HCT116 (cell line): Measurements from ENCODE around the gene MAPKAP1. TPM values are rescaled to one million over a fixed set of nuclear protein-coding genes. Genes with fewer than 3 reads are reported as not detected.
A peak's percentile ranks its signal among the peaks of the same experiment; 100 is the strongest.

Source experiments
- ATAC-seq: fragments of 200-7000 bp; cut with Tn5 transposase; 2 replicates; pipeline ENCODE4 v1.9.1; 2020; ENCODE audit warnings: mild to moderate bottlenecking, moderate library complexity
- BruUV-seq: library from RNA; stranded (reverse); fragments of 400-500 nt; replicated peaks from 2 replicates; lab custom pipeline; 2021; lab: Mats Ljungman, UMichigan
- CTCF ChIA-PET: fragments of 300-600 bp; sonication (Branson Sonifier 250); formaldehyde crosslinking; loops from one replicate; lab custom pipeline; 2021; ENCODE audit warnings: antibody characterized with exemption; lab: Charles Lee
- POLR2A ChIA-PET: fragments of 300-600, 350-600 bp; sonication (Branson Sonifier 250); formaldehyde crosslinking; loops from one replicate; lab custom pipeline; 2021; ENCODE audit warnings: antibody characterized with exemption; lab: Charles Lee
- RAD21 ChIA-PET, 2 experiments: fragments of 300-600 bp; sonication (Branson Sonifier 250); formaldehyde crosslinking; loops; one replicate each; lab custom pipeline; 2023; ENCODE audit warnings: low total read pairs in 2 of 2; ENCODE audit not compliant: uncharacterized antibody in 2 of 2, unreplicated experiment in 2 of 2, low non-redundant PET in 1 of 2; lab: Charles Lee
- DNase-seq: peaks from one replicate; pipeline ENCODE4 v3.0.0-alpha.2; 2010; ENCODE audit warnings: low read depth, low spot score
- H2AFZ ChIP-seq: fragments of 200-600 bp; shearing (Covaris generic), sonication (generic); 2 replicates; pipeline ENCODE4 v1.6.1; 2017; ENCODE audit warnings: low read depth, mixed run types, mixed read lengths, antibody characterized with exemption, low read length; ENCODE audit not compliant: poor library complexity, severe bottlenecking
- H3K27ac ChIP-seq: 2 replicates; pipeline ENCODE4 v1.5.1; 2012; ENCODE audit warnings: low read depth, low read length
- H3K27me3 ChIP-seq: fragments of 200-600 bp; sonication (generic); 2 replicates; pipeline ENCODE4 v1.6.1; 2016; ENCODE audit warnings: mixed run types, low read length, mixed read lengths; ENCODE audit not compliant: insufficient read depth
- H3K36me3 ChIP-seq, 2 experiments: fragments of 200-500 bp in 1 of 2; fragments of 200-600 bp in 1 of 2; sonication (Bioruptor generic) in 1 of 2; sonication (generic) in 1 of 2; 2 replicates each; pipeline versions ENCODE4 v1.5.1 to v1.6.1; 2014 to 2016; ENCODE audit warnings: low read length in 2 of 2, inconsistent platforms in 1 of 2, mixed read lengths in 1 of 2, mixed run types in 1 of 2; ENCODE audit not compliant: insufficient read depth in 2 of 2, control insufficient read depth in 1 of 2
- H3K4me1 ChIP-seq, 2 experiments: fragments of 200-600 bp in 1 of 2; sonication (generic) in 1 of 2; 2 replicates each; pipeline versions ENCODE4 v1.5.1 to v1.6.1; 2012 to 2017; ENCODE audit warnings: low read length in 2 of 2, inconsistent platforms in 1 of 2, mild to moderate bottlenecking in 1 of 2, mixed read lengths in 1 of 2, mixed run types in 1 of 2, moderate library complexity in 1 of 2; ENCODE audit not compliant: insufficient read depth in 2 of 2, control insufficient read depth in 1 of 2
- H3K4me2 ChIP-seq: fragments of 200-600 bp; sonication (generic); 2 replicates; pipeline ENCODE4 v1.6.1; 2017; ENCODE audit warnings: mixed run types, low read length, mixed read lengths
- H3K4me3 ChIP-seq, 2 experiments: fragments of 200-600 bp in 1 of 2; sonication (generic) in 1 of 2; replicated peaks in 1 of 2; 2 replicates each; pipeline ENCODE4 v1.5.1; 2011 to 2016; ENCODE audit warnings: low read length in 2 of 2, control low read depth in 1 of 2, low read depth in 1 of 2, mild to moderate bottlenecking in 1 of 2, mixed read lengths in 1 of 2, mixed run types in 1 of 2
- H3K79me2 ChIP-seq: fragments of 200-600 bp; sonication (generic); 2 replicates; pipeline ENCODE4 v1.6.1; 2017; ENCODE audit warnings: mild to moderate bottlenecking, mixed run types, low read length, moderate library complexity, mixed read lengths; ENCODE audit not compliant: insufficient read depth
- H3K9ac ChIP-seq: fragments of 200-600 bp; sonication (generic); 2 replicates; pipeline ENCODE4 v1.6.1; 2016; ENCODE audit warnings: low read length, mixed read lengths
- H3K9me2 ChIP-seq: fragments of 200-600 bp; sonication (generic), shearing (Covaris generic); 2 replicates; pipeline ENCODE4 v1.6.1; 2017; ENCODE audit warnings: mixed run types, mild to moderate bottlenecking, moderate library complexity; ENCODE audit not compliant: insufficient read depth
- H3K9me3 ChIP-seq, 2 experiments: fragments of 200-500 bp in 1 of 2; fragments of 200-600 bp in 1 of 2; sonication (Bioruptor generic) in 1 of 2; sonication (generic) in 1 of 2; 2 replicates each; pipeline ENCODE4 v1.6.1; 2014 to 2017; ENCODE audit warnings: low read length in 2 of 2, mixed read lengths in 2 of 2, inconsistent platforms in 1 of 2, low read depth in 1 of 2, mild to moderate bottlenecking in 1 of 2, mixed run types in 1 of 2, moderate library complexity in 1 of 2; ENCODE audit not compliant: control insufficient read depth in 1 of 2, insufficient read depth in 1 of 2
- H4K20me1 ChIP-seq: fragments of 200-600 bp; sonication (generic), shearing (Covaris generic); 2 replicates; pipeline ENCODE4 v1.6.1; 2017; ENCODE audit warnings: mixed run types, mild to moderate bottlenecking, moderate library complexity; ENCODE audit not compliant: insufficient read depth
- ATF3 ChIP-seq: IDR thresholded peaks from 2 replicates; pipeline ENCODE4 v1.6.1; 2012
- CBX3 ChIP-seq: IDR thresholded peaks from 2 replicates; pipeline ENCODE4 v1.6.1; 2012; ENCODE audit warnings: low read depth
- CEBPB ChIP-seq: IDR thresholded peaks from 2 replicates; pipeline ENCODE4 v1.6.1; 2012; ENCODE audit warnings: low read depth
- FOSL1 ChIP-seq: IDR thresholded peaks from 2 replicates; pipeline ENCODE4 v1.6.1; 2012; ENCODE audit warnings: low read depth
- POLR2A ChIP-seq: IDR thresholded peaks from 2 replicates; pipeline ENCODE4 v1.7.0; 2011; ENCODE audit warnings: borderline replicate concordance; ENCODE audit not compliant: insufficient read depth, insufficient read length; ENCODE audit errors: extremely low read depth
- ZBTB33 ChIP-seq: IDR thresholded peaks from 2 replicates; pipeline ENCODE4 v1.6.1; 2011; ENCODE audit warnings: mild to moderate bottlenecking, low read length, moderate library complexity; ENCODE audit not compliant: insufficient replicate concordance; ENCODE audit errors: extremely low read depth
- ZFX ChIP-seq: fragments of 450-650 bp; IDR thresholded peaks from 2 replicates; pipeline ENCODE4 v1.6.1; 2017
- intact Hi-C: fragments of 100-400 bp; cut with micrococcal nuclease; formaldehyde crosslinking; loops from 2 replicates; pipeline ENCODE4 v1.10.0; 2022
- total RNA-seq: library from RNA; stranded (reverse); gene quantifications from one replicate; pipeline ENCODE4 v1.2.1, GENCODE V29; 2021; ENCODE audit not compliant: unreplicated experiment

MAPKAP1 gene
- total RNA-seq, 1 experiment from 2014 or later: 72.5 TPM

- TF ChIP-seq CEBPB: peak; percentile 46
- peak; percentile 94 for TF ChIP-seq FOSL1
These were observed 57.7 kb downstream of the MAPKAP1 start (continued) for GRCh38 chr9:125649315-125649714.

GRCh38 chr9:125648294-125648693, 58.7 kb downstream of the MAPKAP1 start:
- Histone ChIP-seq H3K79me2 (peaks cover 37% of the 10 kb centered on the region), H3K4me3 (no peak overlapping the region), H3K9ac (no peak overlapping the region), H3K4me2 (no peak overlapping the region), H3K9me3 (no peaks in the 10 kb centered on the region), H2AFZ (no peak overlapping the region), H3K9me2 (no peaks in the 10 kb centered on the region), H3K4me1 (peaks cover 18 to 36% of the 10 kb centered on the region in 2 experiments), H3K36me3 (no peaks in the 10 kb centered on the region), H3K27ac (no peak overlapping the region), H3K27me3 (no peaks in the 10 kb centered on the region), H4K20me1 (no peaks in the 10 kb centered on the region)
- DNase-seq: no peak
- RAD21 ChIA-PET: no interaction called here
- no TSS peak for BruUV-seq
- intact Hi-C loops: no loop called here
- POLR2A ChIA-PET: no interaction called here
- CTCF ChIA-PET: no interaction called here
- TF ChIP-seq ZFX (no peak), POLR2A (no peak), ATF3 (no peak), CBX3 (no peak), ZBTB33 (no peak)
- TF ChIP-seq, all 23 proteins: peak for 0
- ATAC-seq: no peak
